K562 (cell line): Measurements from ENCODE around the gene ABLIM1. TPM values are rescaled to one million over a fixed set of nuclear protein-coding genes. Genes with fewer than 3 reads are reported as not detected.

Experiments used
- ATAC-seq: fragments of 200-7000 bp; cut with Tn5 transposase; 3 replicates; pipeline ENCODE4 v1.9.1; 2020; ENCODE audit warnings: moderate library complexity
- BruUV-seq: library from RNA; stranded (reverse); fragments of 400-500 nt; replicated peaks from 2 replicates; lab custom pipeline; 2021; lab: Mats Ljungman, UMichigan
- CTCF ChIA-PET: fragments of 300-600 bp; formaldehyde crosslinking; extraction: SDS; loops from one replicate; lab custom pipeline; 2021; ENCODE audit warnings: low intra/inter-chr PET ratio; lab: Yijun Ruan, JAX
- POLR2A ChIA-PET: fragments of 300-600, 350-650 bp; sonication (Branson Sonifier 250); formaldehyde crosslinking; extraction: SDS; loops from one replicate; lab custom pipeline; 2021; ENCODE audit warnings: antibody characterized with exemption, inconsistent platforms; lab: Yijun Ruan, JAX
- DNase-seq, 4 experiments: peaks; one replicate each; pipeline versions ENCODE4 v3.0.0 to v3.0.0-alpha.2; 2011 to 2018; ENCODE audit warnings: low spot score in 3 of 4, mixed read lengths in 3 of 4; ENCODE audit errors: extremely low read depth in 1 of 4
- FAIRE-seq: peaks from 2 replicates; lab custom pipeline; 2011; peaks lifted over from hg19 to GRCh38; lab: Jason Lieb, UNC
- H2AFZ ChIP-seq: 2 replicates; pipeline ENCODE4 v1.6.0; 2011; ENCODE audit warnings: low read depth, low read length, control low read depth, inconsistent platforms
- H3K27ac ChIP-seq: fragments of 200-600 bp; 3 replicates; pipeline ENCODE4 v1.8.0; 2011; ENCODE audit warnings: low read depth, mild to moderate bottlenecking, control low read depth, inconsistent platforms, low read length, moderate library complexity, mixed read lengths; ENCODE audit errors: extremely low read depth
- H3K27me3 ChIP-seq, 2 experiments: fragments of 300-600 bp in 1 of 2; 2 replicates in 1 of 2; 3 replicates in 1 of 2; pipeline versions ENCODE4 v1.6.0 to v1.8.0; 2011; ENCODE audit warnings: inconsistent platforms in 2 of 2, low read length in 2 of 2, mild to moderate bottlenecking in 1 of 2, mixed read lengths in 1 of 2, moderate library complexity in 1 of 2; ENCODE audit not compliant: control insufficient read depth in 2 of 2, insufficient read depth in 2 of 2
- H3K36me3 ChIP-seq: fragments of 300-600 bp; 3 replicates; pipeline ENCODE4 v1.8.0; 2011; ENCODE audit warnings: mild to moderate bottlenecking, low read length, inconsistent platforms; ENCODE audit not compliant: control insufficient read depth, insufficient read depth
- H3K4me1 ChIP-seq, 2 experiments: fragments of 200-600 bp in 1 of 2; replicated peaks in 1 of 2; 2 replicates in 1 of 2; 3 replicates in 1 of 2; pipeline versions ENCODE4 v1.5.1 to v1.8.0; 2011; ENCODE audit warnings: inconsistent platforms in 2 of 2, low read length in 2 of 2, mild to moderate bottlenecking in 1 of 2, mixed read lengths in 1 of 2, moderate library complexity in 1 of 2; ENCODE audit not compliant: control insufficient read depth in 2 of 2, insufficient read depth in 2 of 2
- H3K4me2 ChIP-seq: 2 replicates; pipeline ENCODE4 v1.6.1; 2011; ENCODE audit warnings: low read length, control low read depth, inconsistent platforms, mixed read lengths; ENCODE audit not compliant: insufficient read depth
- H3K4me3 ChIP-seq: fragments of 200-600 bp; sonication (generic), shearing (Covaris generic); 2 replicates; pipeline ENCODE4 v1.5.1; 2016; ENCODE audit warnings: control low read depth, inconsistent platforms
- H3K79me2 ChIP-seq: fragments of 200-600 bp; 3 replicates; pipeline ENCODE4 v1.8.0; 2011; ENCODE audit warnings: low read length, inconsistent platforms; ENCODE audit not compliant: control insufficient read depth, insufficient read depth
- H3K9ac ChIP-seq, 2 experiments: 2 replicates each; pipeline versions ENCODE4 v1.6.0 to v1.6.1; 2011; ENCODE audit warnings: low read depth in 2 of 2, low read length in 2 of 2, control low read depth in 1 of 2, inconsistent platforms in 1 of 2, mild to moderate bottlenecking in 1 of 2, mixed read lengths in 1 of 2; ENCODE audit not compliant: insufficient read depth in 1 of 2
- H3K9me1 ChIP-seq: one replicate; pipeline ENCODE4 v1.6.0; 2011; ENCODE audit warnings: inconsistent platforms, mild to moderate bottlenecking, low read length, moderate library complexity; ENCODE audit not compliant: control insufficient read depth, insufficient read depth
- H3K9me3 ChIP-seq: replicated peaks from 2 replicates; pipeline ENCODE4 v1.5.1; 2011; ENCODE audit warnings: low read depth, low read length, inconsistent platforms; ENCODE audit not compliant: control insufficient read depth, insufficient read depth
- H4K20me1 ChIP-seq: replicated peaks from 2 replicates; pipeline ENCODE4 v1.6.1; 2011; ENCODE audit warnings: low read length, inconsistent platforms, mixed read lengths; ENCODE audit not compliant: control insufficient read depth, insufficient read depth
- BRF1 ChIP-seq: IDR thresholded peaks from 3 replicates; pipeline ENCODE4 v1.6.1; 2011; ENCODE audit warnings: borderline replicate concordance, mild to moderate bottlenecking; ENCODE audit not compliant: insufficient read length; ENCODE audit errors: extremely low read depth
- DACH1 ChIP-seq: fragments of 450-650 bp; IDR thresholded peaks from 2 replicates; pipeline ENCODE4 v1.6.1; 2018; ENCODE audit not compliant: partially characterized antibody
- ILF3 ChIP-seq: fragments of 450-650 bp; IDR thresholded peaks from 2 replicates; pipeline ENCODE4 v1.6.1; 2018; ENCODE audit warnings: antibody characterized with exemption, mild to moderate bottlenecking, moderate library complexity, borderline replicate concordance
- MTA1 ChIP-seq: fragments of 450-650 bp; IDR thresholded peaks from 2 replicates; pipeline ENCODE4 v1.6.1; 2017; ENCODE audit warnings: borderline replicate concordance
- NCOA4 ChIP-seq: fragments of 450-650 bp; IDR thresholded peaks from 2 replicates; pipeline ENCODE4 v1.6.1; 2018; ENCODE audit warnings: mild to moderate bottlenecking; ENCODE audit not compliant: partially characterized antibody
- TAF9B ChIP-seq: fragments of 450-650 bp; IDR thresholded peaks from 2 replicates; pipeline ENCODE4 v1.6.1; 2018; ENCODE audit warnings: mild to moderate bottlenecking; ENCODE audit not compliant: partially characterized antibody
- ZKSCAN8 ChIP-seq: fragments of 200-800 bp; sonication (Bioruptor generic); IDR thresholded peaks from 2 replicates; pipeline ENCODE4 v1.6.1; 2016; ENCODE audit warnings: missing genetic modification characterization, missing compliant biosample characterization
- WGBS: fragments of 100-300 bp; shearing (Covaris generic); methylation state at CpG from one replicate; pipeline ENCODE4 v1.1.6; 2016; ENCODE audit warnings: low coverage, mixed read lengths; ENCODE audit not compliant: insufficient coverage; ENCODE audit errors: missing lambda C conversion rate; 5-methylcytosine and 5-hydroxymethylcytosine counted together
- in situ Hi-C: fragments of 300-500 bp; cut with MboI; formaldehyde crosslinking; loops from 4 replicates; pipeline ENCODE4 v1.15.0; 2018; ENCODE audit warnings: inconsistent platforms, mixed read lengths
- intact Hi-C: fragments of 100-400 bp; cut with micrococcal nuclease; formaldehyde crosslinking; loops from 2 replicates; pipeline ENCODE4 v1.14.2; 2022
- polyA plus RNA-seq, 8 experiments: library from polyadenylated mRNA; depleted of rRNA in 4 of 8; stranded (reverse) in 5 of 8; unstranded in 3 of 8; fragments of >200 nt; fragmentation: Nextera tagmentation in 2 of 8; fragmentation: Illumina TruSeq in 1 of 8; extraction: Ambion mirVana in 2 of 8; extraction: Trizol in 1 of 8; gene quantifications; 2 replicates each; pipeline versions ENCODE4 v1.2.1 to v1.2.3, GENCODE V29; 2011 to 2014; ENCODE audit warnings: inconsistent platforms in 1 of 8, missing spikeins in 1 of 8
- total RNA-seq, 7 experiments: library from RNA; depleted of rRNA in 6 of 7; stranded (reverse); fragments of >200 nt in 6 of 7; fragmentation: Illumina TruSeq in 2 of 7; extraction: Trizol in 2 of 7; gene quantifications; 2 replicates each; pipeline versions ENCODE4 v1.2.1 to v1.2.3, GENCODE V29; 2011 to 2021; ENCODE audit warnings: low replicate concordance in 1 of 7
- TF ChIP-seq, protein P1 (sequence below): fragments of 250-450 bp; sonication (Bioruptor Pico); IDR thresholded peaks from 2 replicates; pipeline ENCODE4 v1.4.0; 2020; ENCODE audit warnings: mild to moderate bottlenecking
- TF ChIP-seq, protein P2 (sequence below): fragments of 450-650 bp; IDR thresholded peaks from 2 replicates; pipeline ENCODE4 v1.6.1; 2016; ENCODE audit warnings: low read depth, mild to moderate bottlenecking, moderate library complexity

ABLIM1 gene
- total and polyA plus RNA-seq, 9 of the 15 experiments (the other 6 are each of a cell fraction or from before 2014, with no cell fraction given), result 0.07 to 0.49 (median 0.14) TPM; not detected in 6

DNA sequence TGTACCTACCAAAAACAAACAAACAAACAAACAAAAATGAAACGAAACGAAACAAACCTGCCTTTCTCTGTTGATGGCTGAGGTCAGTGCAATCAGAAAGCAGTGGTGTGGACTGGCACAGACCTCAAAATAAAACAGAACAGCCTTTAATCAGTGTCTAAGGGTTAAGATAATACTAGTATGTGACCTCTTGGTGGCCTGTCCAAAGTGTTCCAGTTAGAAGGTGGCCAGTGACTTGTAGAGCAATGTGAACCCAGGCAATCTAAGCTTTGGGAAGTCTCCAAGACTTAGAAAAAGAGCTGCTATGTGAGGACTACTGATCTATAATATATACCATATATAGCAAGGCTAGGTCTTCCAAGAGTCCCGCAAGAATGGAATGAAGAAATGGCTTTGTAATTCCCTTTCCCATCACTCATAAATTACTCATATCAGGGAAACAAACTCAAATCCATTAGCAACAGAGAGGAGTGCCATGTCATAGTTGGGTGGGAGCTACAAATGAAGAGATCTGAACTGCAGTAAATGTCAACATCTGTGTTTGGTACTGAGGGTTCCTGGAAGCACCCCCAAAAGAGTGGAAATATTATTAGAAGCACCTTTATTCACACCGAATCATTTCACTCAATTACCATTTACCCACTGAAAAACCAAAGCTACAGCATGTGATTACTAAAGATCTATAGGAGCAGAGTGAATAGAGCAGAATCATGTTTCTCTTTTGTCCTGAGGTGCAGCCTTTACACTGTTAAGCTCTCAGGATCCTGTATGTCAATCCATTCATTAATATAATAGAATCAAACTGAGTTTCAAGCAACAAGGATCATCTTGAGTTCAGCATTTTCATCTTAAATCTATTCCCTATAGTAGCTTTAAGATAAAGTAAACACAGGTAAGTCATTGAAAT, 28.0 kb downstream of the ABLIM1 start:
- H3K79me2 ChIP-seq, result no peaks in the 10 kb centered on the region
- ChIA-PET CTCF (no interaction called here), POLR2A (no interaction called here)
- TF ChIP-seq ZKSCAN8 (no peak), ILF3 (no peak), BRF1 (no peak), DACH1 (no peak), MTA1 (no peak), NCOA4 (no peak), TAF9B (no peak)
- TF ChIP-seq, protein P1, sequence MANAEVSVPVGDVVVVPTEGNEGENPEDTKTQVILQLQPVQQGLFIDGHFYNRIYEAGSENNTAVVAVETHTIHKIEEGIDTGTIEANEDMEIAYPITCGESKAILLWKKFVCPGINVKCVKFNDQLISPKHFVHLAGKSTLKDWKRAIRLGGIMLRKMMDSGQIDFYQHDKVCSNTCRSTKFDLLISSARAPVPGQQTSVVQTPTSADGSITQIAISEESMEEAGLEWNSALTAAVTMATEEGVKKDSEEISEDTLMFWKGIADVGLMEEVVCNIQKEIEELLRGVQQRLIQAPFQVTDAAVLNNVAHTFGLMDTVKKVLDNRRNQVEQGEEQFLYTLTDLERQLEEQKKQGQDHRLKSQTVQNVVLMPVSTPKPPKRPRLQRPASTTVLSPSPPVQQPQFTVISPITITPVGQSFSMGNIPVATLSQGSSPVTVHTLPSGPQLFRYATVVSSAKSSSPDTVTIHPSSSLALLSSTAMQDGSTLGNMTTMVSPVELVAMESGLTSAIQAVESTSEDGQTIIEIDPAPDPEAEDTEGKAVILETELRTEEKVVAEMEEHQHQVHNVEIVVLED (CRISPR knock-in tag), result no peak
- TF ChIP-seq, protein P2, sequence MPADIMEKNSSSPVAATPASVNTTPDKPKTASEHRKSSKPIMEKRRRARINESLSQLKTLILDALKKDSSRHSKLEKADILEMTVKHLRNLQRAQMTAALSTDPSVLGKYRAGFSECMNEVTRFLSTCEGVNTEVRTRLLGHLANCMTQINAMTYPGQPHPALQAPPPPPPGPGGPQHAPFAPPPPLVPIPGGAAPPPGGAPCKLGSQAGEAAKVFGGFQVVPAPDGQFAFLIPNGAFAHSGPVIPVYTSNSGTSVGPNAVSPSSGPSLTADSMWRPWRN, result no peak
- H3K4me3 ChIP-seq, result no peak overlapping the region
- no peaks in the 10 kb centered on the region for H3K9me3 ChIP-seq
- H3K27me3 ChIP-seq, result peaks cover 10 to 27% of the 10 kb centered on the region in 2 experiments
- peaks cover 0 to 2% of the 10 kb centered on the region in 2 experiments; a peak in 2 of 5 replicates for H3K4me1 ChIP-seq
- ATAC-seq (no peak), FAIRE-seq (no peak), DNase-seq (no peak)
- no peak overlapping the region for H3K9ac ChIP-seq
- intact Hi-C loops (no loop called here), in situ Hi-C loops (no loop called here)
- H3K27ac ChIP-seq, result no peak overlapping the region
- no peaks in the 10 kb centered on the region for H4K20me1 ChIP-seq
- 0% methylated on average over 4 of the region's 4 CpGs for WGBS
- H3K4me2 ChIP-seq, result no peak overlapping the region
- H3K9me1 ChIP-seq, result no peaks in the 10 kb centered on the region
- no peaks in the 10 kb centered on the region for H3K36me3 ChIP-seq
- no peak overlapping the region for H2AFZ ChIP-seq
- no TSS peak for BruUV-seq
